Measurements from ENCODE around the gene IL1RAPL2. TPM values are rescaled to one million over a fixed set of nuclear protein-coding genes. Genes with fewer than 3 reads are reported as not detected.
"Not testable (repeated sequence)": the region's sequence is repeated elsewhere in the genome, so short reads cannot be mapped to it uniquely, and the experiment has no call there.

Gene IL1RAPL2
- total RNA-seq, 1 donor from 2014 or later: 0.13 TPM

- no peak for DNase-seq (ENCODE audit: low read depth in 2 of 2)
Observed at GRCh38 chrX:104854188-104854587, 288.2 kb downstream of the IL1RAPL2 start.

- no peak for DNase-seq (ENCODE audit: low read depth in 2 of 2)
Observed at GRCh38 chrX:104854790-104855340, 288.9 kb downstream of the IL1RAPL2 start.

GRCh38 chrX:104863466-104863865, 297.5 kb downstream of the IL1RAPL2 start:
- no peak for DNase-seq (ENCODE audit: low read depth in 2 of 2)

- no peak for DNase-seq (ENCODE audit: low read depth in 2 of 2)
Observed at GRCh38 chrX:104864296-104864695, 298.3 kb downstream of the IL1RAPL2 start.

- DNase-seq (ENCODE audit: low read depth in 2 of 2): no peak
Observed at GRCh38 chrX:104877504-104877903, 311.5 kb downstream of the IL1RAPL2 start.

- DNase-seq (ENCODE audit: low read depth in 2 of 2): no peak
Observed at GRCh38 chrX:104902070-104902469, 336.1 kb downstream of the IL1RAPL2 start.

- not testable (repeated sequence) for DNase-seq (ENCODE audit: low read depth in 2 of 2)
Observed at GRCh38 chrX:104909694-104910093, 343.7 kb downstream of the IL1RAPL2 start.

- peak in 1 of 2 donors; percentile 1 for DNase-seq (ENCODE audit: low read depth in 2 of 2)
Observed at GRCh38 chrX:104913348-104913747, 347.3 kb downstream of the IL1RAPL2 start.

- not testable (repeated sequence) for DNase-seq (ENCODE audit: low read depth in 2 of 2)
Observed at GRCh38 chrX:104914686-104915085, 348.7 kb downstream of the IL1RAPL2 start.

GRCh38 chrX:104918122-104918521, 352.1 kb downstream of the IL1RAPL2 start:
- DNase-seq (ENCODE audit: low read depth in 2 of 2): no peak

- DNase-seq (ENCODE audit: low read depth in 2 of 2): no peak
Observed at GRCh38 chrX:104921584-104922205, 355.7 kb downstream of the IL1RAPL2 start.

GRCh38 chrX:104922206-104922621, 356.2 kb downstream of the IL1RAPL2 start:
- DNase-seq (ENCODE audit: low read depth in 2 of 2): peak; percentile 67 to 71

GRCh38 chrX:104929324-104929723, 363.3 kb downstream of the IL1RAPL2 start:
- DNase-seq (ENCODE audit: low read depth in 2 of 2): no peak

GRCh38 chrX:104935581-104935980, 369.6 kb downstream of the IL1RAPL2 start:
- no peak for DNase-seq (ENCODE audit: low read depth in 2 of 2)

GRCh38 chrX:104953251-104953650, 387.3 kb downstream of the IL1RAPL2 start:
- DNase-seq (ENCODE audit: low read depth in 2 of 2): no peak

- DNase-seq (ENCODE audit: low read depth in 2 of 2): no peak
Observed at GRCh38 chrX:104961926-104962325, 395.9 kb downstream of the IL1RAPL2 start.

GRCh38 chrX:104968241-104968640, 402.2 kb downstream of the IL1RAPL2 start:
- no peak for DNase-seq (ENCODE audit: low read depth in 2 of 2)

- no peak for DNase-seq (ENCODE audit: low read depth in 2 of 2)
Observed at GRCh38 chrX:104972737-104973136, 406.7 kb downstream of the IL1RAPL2 start.

- peak in 1 of 2 donors; percentile 19 for DNase-seq (ENCODE audit: low read depth in 2 of 2)
Observed at GRCh38 chrX:104987063-104987462, 421.1 kb downstream of the IL1RAPL2 start.

GRCh38 chrX:104988038-104988437, 422.0 kb downstream of the IL1RAPL2 start:
- no peak for DNase-seq (ENCODE audit: low read depth in 2 of 2)

- no peak for DNase-seq (ENCODE audit: low read depth in 2 of 2)
Observed at GRCh38 chrX:104995546-104995945, 429.5 kb downstream of the IL1RAPL2 start.

GRCh38 chrX:105006103-105006502, 440.1 kb downstream of the IL1RAPL2 start:
- no peak for DNase-seq (ENCODE audit: low read depth in 2 of 2)

- DNase-seq (ENCODE audit: low read depth in 2 of 2): no peak
Observed at GRCh38 chrX:105006996-105007395, 441.0 kb downstream of the IL1RAPL2 start.
